CD4-positive, alpha-beta T cell (primary cell): Measurements from ENCODE around the gene PKD1L1. TPM values are rescaled to one million over a fixed set of nuclear protein-coding genes. Genes with fewer than 3 reads are reported as not detected.

Experiments
- ATAC-seq: fragments of 200-7000 bp; cut with Tn5 transposase; one replicate; pipeline ENCODE4 v1.10.0; 2022; ENCODE audit warnings: mild to moderate bottlenecking; ENCODE audit not compliant: poor library complexity
- CTCF ChIA-PET: fragments of 350-600 bp; sonication (Branson Sonifier 250); formaldehyde crosslinking; loops from one replicate; lab custom pipeline; 2021; ENCODE audit warnings: antibody characterized with exemption, inconsistent platforms; lab: Charles Lee
- POLR2A ChIA-PET: fragments of 350-600 bp; sonication (Branson Sonifier 250); formaldehyde crosslinking; loops from one replicate; lab custom pipeline; 2021; ENCODE audit warnings: antibody characterized with exemption, inconsistent platforms; lab: Charles Lee
- DNase-seq, 14 experiments: peaks; one replicate each; pipeline ENCODE4 v3.0.0-alpha.2; 2013 to 2020; ENCODE audit warnings: mixed read lengths in 2 of 14
- H3K27ac ChIP-seq, 2 donors: one replicate each; pipeline versions ENCODE4 v1.5.1 to v1.7.0; 2013; ENCODE audit warnings: low read length in 2 of 2, low read depth in 1 of 2, mild to moderate bottlenecking in 1 of 2
- H3K27me3 ChIP-seq, 2 experiments: 1 replicate in 1 of 2; 2 replicates in 1 of 2; pipeline versions ENCODE4 v1.6.1 to v1.7.0; 2013; ENCODE audit warnings: low read length in 2 of 2, control low read depth in 1 of 2, mild to moderate bottlenecking in 1 of 2, moderate library complexity in 1 of 2; ENCODE audit not compliant: insufficient read depth in 2 of 2, control insufficient read depth in 1 of 2
- H3K36me3 ChIP-seq: one replicate; pipeline ENCODE4 v1.6.1; 2013; ENCODE audit warnings: low read length, control low read depth; ENCODE audit not compliant: insufficient read depth
- H3K4me1 ChIP-seq: one replicate; pipeline ENCODE4 v1.6.1; 2013; ENCODE audit warnings: low read length, control low read depth; ENCODE audit not compliant: insufficient read depth
- H3K4me3 ChIP-seq: one replicate; pipeline ENCODE4 v1.5.1; 2013; ENCODE audit warnings: mild to moderate bottlenecking, low read length, moderate library complexity
- H3K9me3 ChIP-seq, 2 experiments: 1 replicate in 1 of 2; 2 replicates in 1 of 2; pipeline versions ENCODE4 v1.6.1 to v1.7.0; 2013; ENCODE audit warnings: low read length in 2 of 2, mild to moderate bottlenecking in 2 of 2, control low read depth in 1 of 2, moderate library complexity in 1 of 2; ENCODE audit not compliant: control insufficient read depth in 1 of 2, insufficient read depth in 1 of 2
- H3K27ac Mint-ChIP-seq: one replicate; pipeline ENCODE4 v1.8.0; 2020; ENCODE audit warnings: mixed read lengths
- H3K27me3 Mint-ChIP-seq: one replicate; pipeline ENCODE4 v1.8.0; 2021; ENCODE audit warnings: mixed read lengths
- H3K36me3 Mint-ChIP-seq: one replicate; pipeline ENCODE4 v1.8.0; 2021; ENCODE audit warnings: low read depth, mixed read lengths
- H3K4me1 Mint-ChIP-seq: one replicate; pipeline ENCODE4 v1.8.0; 2021; ENCODE audit warnings: low read depth, mixed read lengths
- H3K4me3 Mint-ChIP-seq: one replicate; pipeline ENCODE4 v1.8.0; 2020; ENCODE audit warnings: mild to moderate bottlenecking, mixed read lengths
- H3K9me3 Mint-ChIP-seq: one replicate; pipeline ENCODE4 v1.8.0; 2020; ENCODE audit warnings: mixed read lengths
- intact Hi-C, 2 experiments: fragments of 100-400 bp; cut with DNase I in 1 of 2; cut with micrococcal nuclease in 1 of 2; formaldehyde crosslinking; loops; one replicate each; pipeline versions ENCODE4 v1.15.1 to v1.9.0; 2023 to 2025; cut with DNase I, micrococcal nuclease
- total RNA-seq, 174 experiments: library from RNA in 2 of 174; stranded (reverse) in 2 of 174; gene quantifications; one replicate each; pipeline ENCODE4 v1.2.3 and lab custom pipeline; 2021 to 2026
- TF ChIP-seq, protein P1 (sequence below): fragments of 200-600 bp; IDR thresholded peaks from one replicate; pipeline ENCODE4 v1.8.0; 2022; ENCODE audit warnings: antibody characterized with exemption, mild to moderate bottlenecking

The PKD1L1 gene
- total RNA-seq, 2 experiments from 2014 or later, result 0.20 to 0.25 TPM

GRCh38 chr7:47801423-47801822 is 146.8 kb downstream of the PKD1L1 start:
- no peaks in the 10 kb centered on the region for H3K9me3 ChIP-seq
- ATAC-seq (no peak), DNase-seq (no peak)
- no peaks in the 10 kb centered on the region for H3K4me1 ChIP-seq
- H3K4me3 Mint-ChIP-seq, result no peak overlapping the region
- H3K27me3 Mint-ChIP-seq, result no peaks in the 10 kb centered on the region
- TF ChIP-seq, protein P1, sequence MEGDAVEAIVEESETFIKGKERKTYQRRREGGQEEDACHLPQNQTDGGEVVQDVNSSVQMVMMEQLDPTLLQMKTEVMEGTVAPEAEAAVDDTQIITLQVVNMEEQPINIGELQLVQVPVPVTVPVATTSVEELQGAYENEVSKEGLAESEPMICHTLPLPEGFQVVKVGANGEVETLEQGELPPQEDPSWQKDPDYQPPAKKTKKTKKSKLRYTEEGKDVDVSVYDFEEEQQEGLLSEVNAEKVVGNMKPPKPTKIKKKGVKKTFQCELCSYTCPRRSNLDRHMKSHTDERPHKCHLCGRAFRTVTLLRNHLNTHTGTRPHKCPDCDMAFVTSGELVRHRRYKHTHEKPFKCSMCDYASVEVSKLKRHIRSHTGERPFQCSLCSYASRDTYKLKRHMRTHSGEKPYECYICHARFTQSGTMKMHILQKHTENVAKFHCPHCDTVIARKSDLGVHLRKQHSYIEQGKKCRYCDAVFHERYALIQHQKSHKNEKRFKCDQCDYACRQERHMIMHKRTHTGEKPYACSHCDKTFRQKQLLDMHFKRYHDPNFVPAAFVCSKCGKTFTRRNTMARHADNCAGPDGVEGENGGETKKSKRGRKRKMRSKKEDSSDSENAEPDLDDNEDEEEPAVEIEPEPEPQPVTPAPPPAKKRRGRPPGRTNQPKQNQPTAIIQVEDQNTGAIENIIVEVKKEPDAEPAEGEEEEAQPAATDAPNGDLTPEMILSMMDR, result no peak
- H3K4me3 ChIP-seq, result no peak overlapping the region
- ChIA-PET POLR2A (no interaction called here), CTCF (no interaction called here)
- no peaks in the 10 kb centered on the region for H3K4me1 Mint-ChIP-seq
- H3K36me3 Mint-ChIP-seq, result no peaks in the 10 kb centered on the region
- H3K27me3 ChIP-seq, result no peaks in the 10 kb centered on the region
- no peak overlapping the region for H3K27ac ChIP-seq
- H3K36me3 ChIP-seq, result no peaks in the 10 kb centered on the region
- intact Hi-C loops, result no loop called here
- no peak overlapping the region for H3K27ac Mint-ChIP-seq
- no peaks in the 10 kb centered on the region for H3K9me3 Mint-ChIP-seq

GRCh38 chr7:47799524-47799923 is 148.7 kb downstream of the PKD1L1 start:
- ChIA-PET POLR2A (no interaction called here), CTCF (no interaction called here)
- no peaks in the 10 kb centered on the region for H3K36me3 Mint-ChIP-seq

GRCh38 chr7:47796347-47796746 is 151.9 kb downstream of the PKD1L1 start:
- TF ChIP-seq, protein P1, result no peak
- H3K27ac Mint-ChIP-seq, result no peak overlapping the region
- no peak overlapping the region for H3K4me3 Mint-ChIP-seq
- Histone ChIP-seq H3K9me3 (no peaks in the 10 kb centered on the region), H3K36me3 (no peaks in the 10 kb centered on the region), H3K27me3 (no peaks in the 10 kb centered on the region), H3K4me1 (no peaks in the 10 kb centered on the region), H3K4me3 (no peak overlapping the region), H3K27ac (no peak overlapping the region)
- CTCF ChIA-PET, result no interaction called here
- ATAC-seq, result no peak
- no peak for DNase-seq
- no peaks in the 10 kb centered on the region for H3K4me1 Mint-ChIP-seq
- no peaks in the 10 kb centered on the region for H3K9me3 Mint-ChIP-seq
- H3K27me3 Mint-ChIP-seq, result no peaks in the 10 kb centered on the region
- no peaks in the 10 kb centered on the region for H3K36me3 Mint-ChIP-seq
- POLR2A ChIA-PET, result interaction anchor here (0.6 kb wide), 1 partner anchor 154 kb away, joined by 3 read pairs; no protein-coding TSS in a partner anchor
- intact Hi-C loops, result no loop called here

More at GRCh38 chr7:47799524-47799923, 148.7 kb downstream of the PKD1L1 start:
- intact Hi-C loops, result no loop called here
- no peaks in the 10 kb centered on the region for H3K9me3 Mint-ChIP-seq
- Histone ChIP-seq H3K4me1 (no peaks in the 10 kb centered on the region), H3K36me3 (no peaks in the 10 kb centered on the region), H3K9me3 (no peaks in the 10 kb centered on the region), H3K27me3 (no peaks in the 10 kb centered on the region), H3K4me3 (no peak overlapping the region), H3K27ac (no peak overlapping the region)
- H3K27ac Mint-ChIP-seq, result no peak overlapping the region
- no peak overlapping the region for H3K4me3 Mint-ChIP-seq
- TF ChIP-seq, protein P1, result no peak
- ATAC-seq (no peak), DNase-seq (no peak)
- H3K27me3 Mint-ChIP-seq, result no peaks in the 10 kb centered on the region
- no peaks in the 10 kb centered on the region for H3K4me1 Mint-ChIP-seq
